SK-N-SH treated with all-trans-retinoic acid at 6 μM for 48 hours (cell line): ENCODE measurements around the gene PARD3B.

Experiments used
- CSDC2 ChIP-seq: fragments of 250-450 bp; sonication (Bioruptor Pico); IDR thresholded peaks from 2 replicates; pipeline ENCODE4 v1.5.0; 2020; ENCODE audit warnings: mild to moderate bottlenecking, moderate library complexity
- PPARA ChIP-seq: fragments of 250-450 bp; sonication (Bioruptor Pico); IDR thresholded peaks from 2 replicates; pipeline ENCODE4 v1.5.0; 2020; ENCODE audit warnings: mild to moderate bottlenecking, borderline replicate concordance
- TOX ChIP-seq: fragments of 250-450 bp; sonication (Bioruptor Pico); IDR thresholded peaks from 2 replicates; pipeline ENCODE4 v1.8.0; 2021; ENCODE audit warnings: mild to moderate bottlenecking, moderate library complexity, borderline replicate concordance
- ZC3H10 ChIP-seq: fragments of 250-450 bp; sonication (Bioruptor Pico); IDR thresholded peaks from 2 replicates; pipeline ENCODE4 v1.5.1; 2021; ENCODE audit warnings: mild to moderate bottlenecking, moderate library complexity
- ZFP30 ChIP-seq: fragments of 450-650 bp; formaldehyde crosslinking; IDR thresholded peaks from 2 replicates; pipeline ENCODE4 v1.5.0; 2022; ENCODE audit warnings: mild to moderate bottlenecking, moderate library complexity
- ZNF70 ChIP-seq: fragments of 450-650 bp; formaldehyde crosslinking; IDR thresholded peaks from 2 replicates; pipeline ENCODE4 v1.5.0; 2020; ENCODE audit warnings: mild to moderate bottlenecking, moderate library complexity
- ZNF8 ChIP-seq: fragments of 450-650 bp; formaldehyde crosslinking; IDR thresholded peaks from 2 replicates; pipeline ENCODE4 v1.5.0; 2020; ENCODE audit warnings: mild to moderate bottlenecking, moderate library complexity
- TF ChIP-seq, protein P1 (sequence below): fragments of 250-450 bp; sonication (Bioruptor Pico); IDR thresholded peaks from 2 replicates; pipeline ENCODE4 v1.5.0; 2020; ENCODE audit warnings: mild to moderate bottlenecking, moderate library complexity
- TF ChIP-seq, protein P2 (sequence below): fragments of 250-450 bp; sonication (Bioruptor Pico); IDR thresholded peaks from 2 replicates; pipeline ENCODE4 v1.5.1; 2021; ENCODE audit warnings: mild to moderate bottlenecking, moderate library complexity
- TF ChIP-seq, protein P3 (sequence below): fragments of 250-450 bp; sonication (Bioruptor Pico); IDR thresholded peaks from 2 replicates; pipeline ENCODE4 v1.8.0; 2020; ENCODE audit warnings: mild to moderate bottlenecking, moderate library complexity, borderline replicate concordance

DNA sequence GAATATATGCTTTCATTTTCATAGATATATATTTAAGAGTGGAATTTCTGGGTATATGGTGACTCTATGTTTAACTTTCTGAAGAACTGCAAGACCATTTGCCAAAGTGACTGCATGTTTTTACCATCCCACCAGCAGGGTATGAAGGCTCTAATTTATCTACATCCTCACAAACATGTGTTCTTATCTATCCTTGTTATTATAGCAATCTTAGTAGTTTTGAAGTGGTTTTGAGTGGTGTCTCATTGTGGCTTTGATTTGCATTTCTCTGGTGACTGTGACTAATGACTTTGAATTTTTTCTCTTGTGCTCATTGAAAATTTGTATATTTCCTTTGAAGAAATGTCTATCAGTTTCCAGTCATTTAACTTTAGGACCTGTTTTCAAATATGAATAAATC is 826.9 kb downstream of the PARD3B start:
- no peak for TF ChIP-seq PPARA (CRISPR knock-in tag)
- TF ChIP-seq, protein P1, sequence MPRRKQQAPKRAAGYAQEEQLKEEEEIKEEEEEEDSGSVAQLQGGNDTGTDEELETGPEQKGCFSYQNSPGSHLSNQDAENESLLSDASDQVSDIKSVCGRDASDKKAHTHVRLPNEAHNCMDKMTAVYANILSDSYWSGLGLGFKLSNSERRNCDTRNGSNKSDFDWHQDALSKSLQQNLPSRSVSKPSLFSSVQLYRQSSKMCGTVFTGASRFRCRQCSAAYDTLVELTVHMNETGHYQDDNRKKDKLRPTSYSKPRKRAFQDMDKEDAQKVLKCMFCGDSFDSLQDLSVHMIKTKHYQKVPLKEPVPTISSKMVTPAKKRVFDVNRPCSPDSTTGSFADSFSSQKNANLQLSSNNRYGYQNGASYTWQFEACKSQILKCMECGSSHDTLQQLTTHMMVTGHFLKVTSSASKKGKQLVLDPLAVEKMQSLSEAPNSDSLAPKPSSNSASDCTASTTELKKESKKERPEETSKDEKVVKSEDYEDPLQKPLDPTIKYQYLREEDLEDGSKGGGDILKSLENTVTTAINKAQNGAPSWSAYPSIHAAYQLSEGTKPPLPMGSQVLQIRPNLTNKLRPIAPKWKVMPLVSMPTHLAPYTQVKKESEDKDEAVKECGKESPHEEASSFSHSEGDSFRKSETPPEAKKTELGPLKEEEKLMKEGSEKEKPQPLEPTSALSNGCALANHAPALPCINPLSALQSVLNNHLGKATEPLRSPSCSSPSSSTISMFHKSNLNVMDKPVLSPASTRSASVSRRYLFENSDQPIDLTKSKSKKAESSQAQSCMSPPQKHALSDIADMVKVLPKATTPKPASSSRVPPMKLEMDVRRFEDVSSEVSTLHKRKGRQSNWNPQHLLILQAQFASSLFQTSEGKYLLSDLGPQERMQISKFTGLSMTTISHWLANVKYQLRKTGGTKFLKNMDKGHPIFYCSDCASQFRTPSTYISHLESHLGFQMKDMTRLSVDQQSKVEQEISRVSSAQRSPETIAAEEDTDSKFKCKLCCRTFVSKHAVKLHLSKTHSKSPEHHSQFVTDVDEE: no peak
- no peak for TF ChIP-seq ZFP30 (CRISPR knock-in tag)
- no peak for TF ChIP-seq CSDC2 (CRISPR knock-in tag)
- TF ChIP-seq ZNF8 (CRISPR knock-in tag): no peak
- TF ChIP-seq, protein P2, sequence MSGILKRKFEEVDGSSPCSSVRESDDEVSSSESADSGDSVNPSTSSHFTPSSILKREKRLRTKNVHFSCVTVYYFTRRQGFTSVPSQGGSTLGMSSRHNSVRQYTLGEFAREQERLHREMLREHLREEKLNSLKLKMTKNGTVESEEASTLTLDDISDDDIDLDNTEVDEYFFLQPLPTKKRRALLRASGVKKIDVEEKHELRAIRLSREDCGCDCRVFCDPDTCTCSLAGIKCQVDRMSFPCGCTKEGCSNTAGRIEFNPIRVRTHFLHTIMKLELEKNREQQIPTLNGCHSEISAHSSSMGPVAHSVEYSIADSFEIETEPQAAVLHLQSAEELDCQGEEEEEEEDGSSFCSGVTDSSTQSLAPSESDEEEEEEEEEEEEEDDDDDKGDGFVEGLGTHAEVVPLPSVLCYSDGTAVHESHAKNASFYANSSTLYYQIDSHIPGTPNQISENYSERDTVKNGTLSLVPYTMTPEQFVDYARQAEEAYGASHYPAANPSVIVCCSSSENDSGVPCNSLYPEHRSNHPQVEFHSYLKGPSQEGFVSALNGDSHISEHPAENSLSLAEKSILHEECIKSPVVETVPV (CRISPR knock-in tag): no peak
- TF ChIP-seq ZC3H10 (CRISPR knock-in tag): no peak
- TF ChIP-seq ZNF70: no peak
- TF ChIP-seq TOX (CRISPR knock-in tag): no peak
- TF ChIP-seq, protein P3, sequence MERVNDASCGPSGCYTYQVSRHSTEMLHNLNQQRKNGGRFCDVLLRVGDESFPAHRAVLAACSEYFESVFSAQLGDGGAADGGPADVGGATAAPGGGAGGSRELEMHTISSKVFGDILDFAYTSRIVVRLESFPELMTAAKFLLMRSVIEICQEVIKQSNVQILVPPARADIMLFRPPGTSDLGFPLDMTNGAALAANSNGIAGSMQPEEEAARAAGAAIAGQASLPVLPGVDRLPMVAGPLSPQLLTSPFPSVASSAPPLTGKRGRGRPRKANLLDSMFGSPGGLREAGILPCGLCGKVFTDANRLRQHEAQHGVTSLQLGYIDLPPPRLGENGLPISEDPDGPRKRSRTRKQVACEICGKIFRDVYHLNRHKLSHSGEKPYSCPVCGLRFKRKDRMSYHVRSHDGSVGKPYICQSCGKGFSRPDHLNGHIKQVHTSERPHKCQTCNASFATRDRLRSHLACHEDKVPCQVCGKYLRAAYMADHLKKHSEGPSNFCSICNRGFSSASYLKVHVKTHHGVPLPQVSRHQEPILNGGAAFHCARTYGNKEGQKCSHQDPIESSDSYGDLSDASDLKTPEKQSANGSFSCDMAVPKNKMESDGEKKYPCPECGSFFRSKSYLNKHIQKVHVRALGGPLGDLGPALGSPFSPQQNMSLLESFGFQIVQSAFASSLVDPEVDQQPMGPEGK (CRISPR knock-in tag): no peak
